ENCODE results near the gene CPOX.
"Not testable (repeated sequence)": the region's sequence is repeated elsewhere in the genome, so short reads cannot be mapped to it uniquely, and the experiment has no call there.

Gene CPOX

DNA sequence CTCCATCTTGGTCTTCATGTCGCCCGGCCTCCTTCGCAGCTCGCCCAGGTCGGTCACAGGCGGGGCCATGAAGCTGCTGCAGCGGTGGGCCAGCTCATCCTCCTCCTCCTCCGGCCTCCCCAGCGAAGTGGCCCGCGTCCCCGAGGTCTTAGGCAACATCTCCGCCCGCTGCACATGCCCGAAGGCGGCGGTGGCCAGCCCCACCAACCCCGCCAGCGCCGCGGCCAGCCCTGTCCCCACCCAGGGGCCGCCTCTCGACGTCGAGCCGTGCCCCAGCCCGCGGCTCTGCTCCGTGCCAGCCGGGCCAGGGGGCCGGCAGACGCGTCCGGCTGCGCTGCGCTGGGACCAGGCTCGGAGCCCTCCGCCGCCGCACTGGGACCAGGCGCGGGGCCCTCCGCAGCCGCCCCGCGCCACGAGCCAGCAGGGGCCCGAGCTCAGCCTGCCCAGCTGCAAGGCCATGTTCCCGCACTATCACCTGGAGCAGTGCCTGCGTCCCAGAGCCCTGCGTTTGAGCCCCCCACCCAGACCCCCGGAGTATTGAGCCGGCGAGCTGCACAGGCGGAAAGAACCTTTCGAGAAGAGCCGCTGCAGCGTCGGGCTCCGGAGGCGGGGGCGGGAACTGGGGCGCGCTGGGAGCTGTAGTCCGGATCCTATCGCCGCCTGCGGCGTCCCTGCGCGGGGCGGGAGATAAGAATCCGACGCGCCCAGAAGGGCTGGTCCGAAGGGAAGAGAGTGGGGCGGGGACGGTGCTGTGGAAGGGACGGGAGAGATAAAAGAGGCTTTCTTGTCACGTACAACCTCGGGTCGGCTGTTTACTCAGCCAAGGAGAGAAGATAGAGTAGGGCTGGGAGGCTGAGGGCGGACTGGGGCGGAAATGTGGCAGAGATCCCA lies at the start of gene CPOX:
Gene CPOX (minus strand): TSS at position 566 of the 891 bp plus-strand sequence. CDS start 107 bp downstream, at position 459.
- DNase-seq (ENCODE audit: low spot score): peak; percentile 84

DNA sequence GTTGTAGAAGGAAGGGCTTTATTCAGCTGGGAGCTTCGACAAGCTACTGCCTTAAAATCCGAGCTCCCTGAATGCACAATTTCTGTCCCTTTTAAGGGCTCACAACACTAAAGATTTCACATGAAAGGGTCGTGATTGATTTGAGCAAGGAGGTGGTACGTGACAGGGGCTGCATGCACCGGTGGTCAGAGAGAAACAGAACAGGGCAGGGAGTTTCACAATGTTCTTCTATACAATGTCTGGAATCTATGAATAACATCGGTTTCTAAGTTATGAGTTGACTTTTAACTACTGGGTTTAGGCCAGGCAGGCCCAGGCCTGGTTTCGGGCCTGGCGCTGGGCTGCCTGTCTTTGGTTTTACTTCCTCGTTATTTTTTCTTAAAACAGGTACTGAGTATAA lies 49.4 kb upstream of the CPOX start:
- not testable (repeated sequence) for DNase-seq (ENCODE audit: low spot score)

DNA sequence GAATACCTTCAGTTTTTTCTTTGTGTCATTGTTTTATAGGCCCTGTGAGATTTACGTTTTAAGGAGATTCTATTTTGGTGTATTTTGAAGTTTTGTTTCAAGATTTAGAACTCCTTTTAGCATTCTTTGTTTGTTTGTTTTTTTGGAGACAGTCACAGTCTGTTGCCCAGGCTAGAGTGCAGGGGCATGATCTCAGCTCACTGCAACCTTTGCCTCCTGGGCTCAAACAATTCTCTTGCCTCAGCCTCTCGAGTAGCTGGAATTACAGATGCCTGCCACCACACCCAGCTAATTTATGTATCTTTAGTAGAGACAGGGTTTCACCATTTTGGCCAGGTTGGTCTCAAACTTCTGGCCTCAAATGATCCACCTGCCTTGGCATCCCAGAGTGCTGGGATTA lies 48.3 kb upstream of the CPOX start:
- not testable (repeated sequence) for DNase-seq (ENCODE audit: low spot score)

DNA sequence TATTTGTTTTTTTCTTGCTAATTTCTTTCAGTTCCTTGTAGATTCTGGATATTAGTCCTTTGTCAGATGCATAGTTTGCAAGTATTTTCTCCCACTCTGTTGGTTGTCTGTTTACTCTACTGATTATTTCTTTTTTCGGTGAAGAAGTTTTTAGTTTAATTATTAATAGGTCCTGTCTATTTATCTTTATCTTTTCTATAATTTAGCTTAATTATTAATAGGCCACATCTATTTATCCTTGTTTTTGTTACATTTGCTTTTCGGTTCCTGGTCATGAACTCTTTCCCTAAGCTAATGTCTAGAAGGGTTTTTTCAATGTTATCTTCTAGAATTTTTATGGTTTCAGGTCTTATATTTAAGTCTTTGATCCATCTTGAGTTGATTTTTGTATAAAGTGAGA lies 45.1 kb upstream of the CPOX start:
- DNase-seq (ENCODE audit: low spot score): not testable (repeated sequence)

DNA sequence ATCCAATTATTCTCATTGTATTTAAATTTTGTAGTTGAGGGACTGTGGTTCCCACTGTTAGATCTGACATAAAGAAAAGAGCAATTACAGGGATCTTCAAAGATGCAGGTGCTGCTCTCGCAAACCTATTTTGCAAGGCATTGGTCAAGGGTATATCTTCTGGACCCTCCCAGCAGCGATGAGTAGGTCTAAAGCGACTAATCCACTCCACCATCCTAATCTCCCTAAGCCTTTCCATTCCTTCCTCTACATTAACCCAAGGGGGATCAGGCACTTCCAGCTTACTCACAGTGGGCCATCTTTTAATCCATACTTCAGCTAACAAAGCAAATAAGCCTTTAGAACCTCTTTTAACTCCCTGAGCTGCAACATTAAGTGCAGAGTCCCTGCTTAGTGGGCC lies 37.0 kb upstream of the CPOX start:
- no peak for DNase-seq (ENCODE audit: low spot score)

DNA sequence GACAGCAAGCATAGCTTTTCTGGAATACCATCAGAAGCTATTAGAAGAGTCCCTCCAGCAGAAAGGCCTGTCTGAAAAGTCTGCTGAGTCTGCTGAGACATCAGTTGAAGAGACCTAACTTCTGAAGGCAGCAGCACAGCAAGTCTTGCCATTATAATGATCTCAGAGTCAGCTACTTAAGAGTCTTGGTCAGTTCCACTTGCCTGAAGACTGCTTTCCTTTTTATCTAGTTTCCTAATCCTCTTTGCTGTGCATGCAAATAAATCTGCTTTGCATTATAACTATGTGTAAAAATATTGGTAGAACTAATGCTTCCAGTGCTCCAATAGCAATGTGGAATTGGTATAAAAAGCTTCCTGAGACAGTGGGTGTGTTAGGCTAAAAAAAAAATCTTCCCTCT lies 34.9 kb upstream of the CPOX start:
- DNase-seq (ENCODE audit: low spot score): no peak

DNA sequence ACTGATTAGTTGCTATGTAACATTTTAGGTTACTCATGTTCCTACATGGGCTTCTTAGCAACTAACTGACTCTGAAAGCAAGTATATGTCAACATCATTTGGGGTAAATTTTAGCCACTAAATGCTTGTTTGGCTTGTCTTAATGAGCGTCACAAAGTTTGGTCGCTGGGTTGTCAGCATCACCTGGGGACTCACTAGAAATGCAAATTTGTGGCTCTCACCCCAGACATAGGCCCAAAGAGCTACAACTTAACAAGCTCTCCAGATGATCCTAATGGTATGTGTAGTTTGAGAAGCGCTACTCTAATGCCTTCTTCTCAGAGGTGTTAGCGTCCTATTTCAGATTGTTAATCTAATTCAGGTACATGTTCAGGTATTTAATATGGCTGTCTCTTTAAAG lies 32.7 kb upstream of the CPOX start:
- no peak for DNase-seq (ENCODE audit: low spot score)

DNA sequence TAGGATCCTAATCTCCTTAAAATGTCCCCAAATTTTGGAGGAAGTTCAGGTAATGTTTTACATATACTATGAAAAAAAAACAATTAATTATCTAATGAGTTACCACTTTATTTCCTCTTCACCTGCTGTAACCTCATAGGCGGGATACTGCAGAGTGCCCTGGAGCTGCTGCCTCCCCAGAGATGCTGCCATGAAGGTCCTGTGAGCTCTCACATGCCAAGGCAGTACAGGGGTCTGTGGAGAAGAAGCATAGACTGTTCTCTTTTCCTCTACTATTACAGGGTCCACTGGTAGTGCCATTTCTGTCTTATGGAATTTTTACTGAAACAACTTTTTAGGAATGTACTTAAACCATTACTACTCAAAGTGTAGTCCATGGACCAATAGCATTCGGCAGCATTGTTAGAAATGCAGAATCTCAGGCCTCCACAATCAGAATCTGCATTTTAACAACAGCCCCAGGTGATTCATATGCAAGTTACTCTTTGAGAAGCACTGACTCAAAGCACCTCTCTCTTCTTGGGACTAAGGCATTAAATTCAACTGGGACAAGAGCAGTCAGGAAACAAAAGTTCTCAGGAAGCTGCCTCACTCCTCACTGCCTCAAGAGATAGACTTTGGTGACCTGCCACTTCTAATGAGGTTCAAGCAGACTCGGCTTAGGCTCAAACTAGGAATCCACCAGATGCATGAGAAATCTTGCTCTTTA lies 30.3 kb upstream of the CPOX start:
- DNase-seq (ENCODE audit: low spot score): no peak

DNA sequence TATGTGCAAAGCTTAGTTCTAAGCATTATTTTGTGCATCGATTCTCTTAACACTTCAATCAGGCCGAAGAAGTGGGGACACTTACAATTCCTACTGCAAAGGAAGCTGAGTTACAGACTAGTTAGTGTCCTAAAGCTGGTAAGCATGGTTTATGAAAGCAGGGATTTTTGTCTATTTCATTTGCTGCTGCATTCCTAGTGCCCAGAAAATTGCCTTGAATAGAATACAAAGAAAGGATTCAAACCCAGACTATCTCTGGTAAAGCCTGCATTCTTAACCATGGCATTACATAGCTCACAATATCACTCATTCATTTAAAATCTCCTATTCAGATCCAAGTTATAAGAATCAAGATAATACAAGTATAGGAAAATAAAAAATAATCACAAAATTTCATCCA lies 24.4 kb upstream of the CPOX start:
- no peak for DNase-seq (ENCODE audit: low spot score)

DNA sequence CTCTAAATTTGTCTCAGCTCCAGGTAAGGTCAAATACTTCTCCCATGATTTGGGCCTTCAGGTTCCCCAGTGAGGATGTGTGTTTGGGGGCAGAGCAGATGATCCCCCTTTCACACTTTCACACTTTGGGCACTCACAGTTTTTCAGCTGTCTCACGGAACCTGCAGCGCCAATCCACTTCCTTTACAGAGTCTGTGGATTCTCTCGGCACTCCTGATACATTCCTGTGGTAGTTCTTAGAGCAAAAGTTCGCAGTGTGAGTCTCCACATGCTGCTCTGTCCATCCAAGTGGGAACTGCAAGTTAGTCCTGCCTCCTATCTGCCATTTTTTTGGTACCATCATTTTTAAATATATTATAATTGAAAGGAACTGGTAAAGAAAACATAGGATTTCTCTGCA lies 20.2 kb upstream of the CPOX start:
- no peak for DNase-seq (ENCODE audit: low spot score)

DNA sequence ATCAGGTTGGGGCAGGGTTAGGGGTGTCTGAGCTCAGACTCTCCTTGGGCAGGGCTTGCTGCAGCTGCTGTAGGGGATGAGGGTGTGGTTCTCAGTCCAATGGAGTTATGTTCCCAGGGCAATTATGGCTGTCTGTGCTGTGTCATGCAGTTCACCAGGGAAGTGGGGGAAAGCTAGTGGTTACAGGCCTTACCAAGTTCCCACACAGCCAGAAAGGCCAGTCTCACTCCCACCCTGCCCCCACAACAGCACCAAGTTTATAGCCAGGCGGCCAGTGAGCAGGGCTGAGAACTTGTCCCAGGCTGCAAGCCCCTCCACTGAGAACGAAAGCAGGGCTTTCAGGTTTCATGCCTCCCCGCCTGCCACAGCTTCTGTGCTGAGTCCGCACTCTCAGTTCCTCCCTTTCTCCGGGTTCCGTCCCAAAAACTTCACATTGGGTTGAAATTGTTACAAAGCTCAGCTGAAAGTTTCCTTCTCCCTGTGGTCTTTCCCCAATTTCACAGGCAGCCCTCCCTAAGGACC lies 19.6 kb upstream of the CPOX start:
- no peak for DNase-seq (ENCODE audit: low spot score)

DNA sequence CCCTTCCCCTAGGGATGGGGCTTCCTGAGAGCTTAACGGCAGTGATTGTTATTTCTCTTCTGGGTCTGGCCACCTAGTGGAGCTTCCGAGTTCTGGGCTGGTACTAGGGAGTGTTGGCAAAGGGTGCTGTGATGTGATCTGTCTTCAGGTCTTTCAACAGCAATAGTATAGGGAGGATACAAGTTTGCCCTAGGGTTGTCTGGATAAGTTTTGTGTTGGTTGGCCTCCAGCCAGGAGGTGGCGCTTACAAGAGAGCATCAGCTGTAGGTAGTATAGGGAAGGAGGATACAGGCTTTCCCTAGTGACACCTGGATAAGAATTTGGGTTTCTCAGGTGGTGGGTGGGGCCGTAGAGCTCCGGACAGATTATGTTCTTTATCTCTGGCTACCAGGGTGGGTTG lies 19.2 kb upstream of the CPOX start:
- no peak for DNase-seq (ENCODE audit: low spot score)

DNA sequence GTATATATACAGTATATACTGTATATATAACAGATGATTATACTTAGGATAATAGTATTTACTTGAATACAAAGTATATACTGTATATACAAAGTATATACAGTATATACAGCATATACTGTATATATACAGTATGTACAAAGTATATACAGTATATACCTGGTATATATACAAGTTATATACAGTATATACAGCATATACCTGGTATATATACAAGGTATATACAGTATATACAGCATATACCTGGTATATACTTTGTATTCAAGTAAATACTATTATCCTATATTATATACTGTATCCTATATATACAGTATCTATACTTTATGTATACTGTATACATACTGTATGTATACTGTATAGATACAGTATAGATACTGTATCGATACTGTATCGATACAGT lies 14.6 kb upstream of the CPOX start:
- DNase-seq (ENCODE audit: low spot score): no peak

DNA sequence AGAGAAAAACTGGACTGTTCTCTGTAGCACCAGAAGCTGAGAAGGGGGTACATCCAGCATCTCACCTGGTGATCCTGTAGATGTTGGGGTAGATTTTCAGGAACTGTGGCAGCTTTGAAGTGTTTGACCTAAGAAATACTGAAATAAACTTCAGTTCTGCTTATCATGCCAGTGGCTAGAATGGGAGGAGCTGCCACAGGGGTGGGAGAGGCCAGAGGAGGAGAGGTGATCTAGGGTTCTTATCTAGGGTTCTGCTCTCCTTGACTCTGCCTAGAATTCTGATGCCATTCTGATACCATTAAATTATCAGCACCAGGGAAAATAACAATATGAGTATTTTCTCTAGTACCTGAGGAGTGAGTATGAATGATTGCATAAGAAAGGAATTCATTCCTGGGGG lies 10.2 kb upstream of the CPOX start:
- no peak for DNase-seq (ENCODE audit: low spot score)

DNA sequence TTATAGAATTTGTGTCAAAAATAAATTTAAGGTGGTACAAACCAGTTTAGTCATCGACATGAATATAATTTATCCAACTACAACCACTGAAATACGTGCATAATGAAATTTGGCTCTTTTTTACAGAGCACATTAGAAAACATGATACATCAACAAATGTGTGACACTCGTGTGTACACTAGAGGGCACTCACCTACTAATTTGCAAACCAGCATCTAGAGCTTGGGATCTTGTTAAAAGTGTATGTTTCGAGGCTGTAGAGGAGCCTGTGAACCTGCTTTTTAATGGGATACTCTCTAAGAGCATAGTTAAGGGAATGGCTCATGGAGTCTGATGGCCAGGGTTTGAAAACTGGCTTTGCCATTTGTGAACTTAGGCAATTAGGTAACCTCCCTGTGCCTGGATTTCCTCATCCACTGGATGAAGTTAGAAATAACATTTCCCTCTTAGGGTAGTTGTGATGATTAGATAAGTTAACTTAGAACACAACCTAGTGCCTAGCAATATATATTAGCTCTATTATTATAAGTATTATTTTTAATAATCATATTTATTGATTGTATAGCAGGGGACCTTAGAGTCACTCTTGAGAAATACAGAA lies 8.8 kb upstream of the CPOX start:
- peak; percentile 34 for DNase-seq (ENCODE audit: low spot score)

DNA sequence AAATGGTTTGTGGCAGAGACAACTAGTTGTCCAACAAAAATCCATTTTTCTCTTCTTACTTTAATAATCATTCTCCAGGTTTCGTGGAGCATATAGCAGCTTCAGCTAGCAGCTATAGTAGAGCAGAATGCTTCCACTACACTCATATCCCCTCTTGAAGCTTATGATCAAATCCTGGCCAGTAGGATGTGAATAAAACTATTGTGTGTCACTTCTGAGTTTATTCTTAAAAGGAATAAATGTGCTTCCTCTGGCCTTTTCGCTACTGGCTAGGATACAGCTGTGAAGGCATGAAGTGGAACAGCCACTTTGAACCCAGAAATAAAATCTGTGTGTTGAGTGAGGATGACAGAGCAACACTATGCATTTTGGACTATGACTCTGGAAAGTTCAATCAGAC lies 7.8 kb upstream of the CPOX start:
- no peak for DNase-seq (ENCODE audit: low spot score)

DNA sequence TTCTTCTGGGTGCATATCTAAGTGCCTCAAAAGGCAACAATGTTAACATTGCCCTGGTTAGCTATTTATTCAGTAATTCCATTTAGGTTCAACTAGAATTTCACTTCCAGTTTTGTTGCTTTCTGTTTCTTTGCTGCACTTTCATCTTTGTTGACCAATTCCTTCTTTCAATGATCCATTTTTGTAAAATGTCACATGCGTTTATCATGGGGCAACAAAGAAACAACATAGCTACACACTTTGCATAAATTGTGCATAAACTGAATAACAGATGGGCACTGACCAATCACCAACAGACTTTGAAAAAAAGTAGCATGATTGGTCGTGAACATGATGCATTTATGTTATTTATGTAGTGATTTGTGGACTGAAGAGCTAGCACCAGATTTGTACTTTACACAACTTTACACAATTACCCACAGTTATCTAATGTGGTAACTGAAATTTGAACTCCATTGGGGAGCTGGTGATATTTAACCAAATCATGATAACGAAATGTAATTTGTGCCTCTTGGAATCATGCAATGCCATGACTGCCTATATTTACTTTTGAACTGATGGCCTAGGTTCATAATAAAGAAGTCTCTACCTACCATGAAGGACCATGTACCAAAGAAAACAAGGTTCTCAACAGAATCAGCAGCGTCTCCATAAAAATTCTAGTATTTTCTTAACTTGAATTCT lies 7.1 kb upstream of the CPOX start:
- DNase-seq (ENCODE audit: low spot score): no peak

DNA sequence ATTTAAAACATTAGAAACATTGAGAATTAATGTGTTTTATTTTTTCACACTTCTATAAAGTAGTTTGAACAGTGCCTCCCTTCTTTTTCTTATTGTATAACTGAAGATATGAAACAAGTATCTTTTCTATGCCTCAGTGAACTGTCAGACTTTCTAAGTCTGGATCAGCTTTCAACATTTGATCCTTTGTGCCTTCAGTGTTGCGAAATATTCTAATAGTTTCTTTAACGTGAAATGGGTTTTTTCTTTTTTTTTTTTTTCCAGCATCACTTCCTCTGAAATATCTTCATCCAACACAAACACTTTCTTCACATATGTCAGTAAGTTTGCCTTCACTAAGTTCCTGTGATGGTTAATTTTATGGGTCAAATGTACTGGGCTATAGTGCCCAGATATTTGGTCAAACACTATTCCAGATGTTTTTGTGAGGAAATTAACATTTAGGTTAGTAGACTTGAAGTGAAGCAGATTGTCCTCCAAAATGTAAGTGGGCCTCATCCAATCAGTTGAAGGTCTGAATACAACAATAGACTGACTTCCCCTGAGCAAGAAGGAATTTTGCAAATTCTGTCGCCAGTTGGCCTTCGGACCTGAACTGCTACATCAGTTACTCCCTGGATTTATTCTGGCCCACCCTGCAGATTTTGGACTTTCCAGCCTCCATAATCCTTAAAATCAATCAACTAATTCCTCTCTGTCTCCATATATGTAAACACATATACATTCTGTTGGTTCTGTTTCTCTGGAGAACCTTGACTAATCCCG lies 6.4 kb upstream of the CPOX start:
- no peak for DNase-seq (ENCODE audit: low spot score)

DNA sequence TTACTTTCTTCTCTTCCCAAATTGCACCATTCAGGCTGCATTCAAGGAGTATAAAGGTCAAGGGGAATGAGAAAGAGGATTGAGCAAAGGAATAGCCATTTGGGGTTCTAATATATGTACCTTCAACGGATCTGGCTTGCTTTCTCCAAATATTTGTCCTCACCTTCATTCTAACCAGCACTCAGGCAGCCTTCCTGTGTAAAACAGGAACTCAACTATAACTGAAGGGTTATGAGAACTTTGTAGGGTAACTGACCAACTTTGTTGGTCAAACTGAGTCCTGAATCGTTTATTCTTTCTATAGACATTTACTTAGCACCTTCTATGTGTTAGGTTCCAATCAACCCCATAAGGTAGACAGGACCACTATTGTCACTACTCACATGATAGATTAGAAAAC lies 5.1 kb upstream of the CPOX start:
- no peak for DNase-seq (ENCODE audit: low spot score)

DNA sequence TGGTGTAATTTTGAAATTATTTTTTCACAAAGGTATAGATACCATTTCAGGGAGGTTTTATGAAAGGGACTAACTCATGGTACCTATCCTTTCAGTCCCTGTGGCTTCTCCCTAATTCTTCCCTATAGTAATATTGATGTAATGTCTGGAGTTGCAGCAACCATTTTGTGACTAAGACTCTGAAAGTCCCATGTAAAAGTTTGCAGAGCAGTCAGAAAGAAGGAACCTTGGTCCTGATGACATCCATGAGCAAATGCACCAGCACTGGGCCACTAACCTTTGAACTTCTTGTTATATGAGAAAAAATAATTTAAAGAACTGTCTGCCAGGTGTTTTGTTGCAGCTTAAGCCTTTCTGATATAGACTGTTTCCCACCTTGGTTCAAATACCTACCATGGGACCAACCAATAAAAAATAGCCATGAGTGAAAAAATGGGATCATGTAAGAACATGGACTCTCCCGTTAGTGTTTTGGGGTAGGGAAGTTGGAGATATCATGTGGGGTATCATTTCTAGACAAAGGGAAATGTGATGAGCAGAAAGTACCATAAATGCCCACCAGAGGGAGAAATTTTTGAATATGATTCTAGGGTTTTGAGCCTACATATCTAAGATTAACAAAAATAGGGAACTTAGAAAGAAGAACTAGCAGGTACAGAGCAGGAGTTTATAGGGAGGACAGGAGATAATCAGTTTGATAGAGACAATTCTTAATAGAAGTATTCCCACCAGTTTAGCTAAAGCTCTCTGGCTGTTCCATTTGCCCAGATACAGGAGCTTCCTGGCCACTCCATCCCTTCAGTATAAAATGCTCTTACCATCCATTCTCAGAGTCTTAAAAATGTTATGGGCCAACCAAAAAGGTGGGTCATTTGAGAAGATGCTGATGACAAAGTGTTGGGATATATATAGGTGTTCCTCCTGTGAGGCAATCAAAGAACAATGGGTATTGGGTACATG lies 3.4 kb upstream of the CPOX start:
- peak; percentile 23 for DNase-seq (ENCODE audit: low spot score)

Measured in HuH-7.5 (cell line).